ENCODE measurements around the gene NOB1.

DNA sequence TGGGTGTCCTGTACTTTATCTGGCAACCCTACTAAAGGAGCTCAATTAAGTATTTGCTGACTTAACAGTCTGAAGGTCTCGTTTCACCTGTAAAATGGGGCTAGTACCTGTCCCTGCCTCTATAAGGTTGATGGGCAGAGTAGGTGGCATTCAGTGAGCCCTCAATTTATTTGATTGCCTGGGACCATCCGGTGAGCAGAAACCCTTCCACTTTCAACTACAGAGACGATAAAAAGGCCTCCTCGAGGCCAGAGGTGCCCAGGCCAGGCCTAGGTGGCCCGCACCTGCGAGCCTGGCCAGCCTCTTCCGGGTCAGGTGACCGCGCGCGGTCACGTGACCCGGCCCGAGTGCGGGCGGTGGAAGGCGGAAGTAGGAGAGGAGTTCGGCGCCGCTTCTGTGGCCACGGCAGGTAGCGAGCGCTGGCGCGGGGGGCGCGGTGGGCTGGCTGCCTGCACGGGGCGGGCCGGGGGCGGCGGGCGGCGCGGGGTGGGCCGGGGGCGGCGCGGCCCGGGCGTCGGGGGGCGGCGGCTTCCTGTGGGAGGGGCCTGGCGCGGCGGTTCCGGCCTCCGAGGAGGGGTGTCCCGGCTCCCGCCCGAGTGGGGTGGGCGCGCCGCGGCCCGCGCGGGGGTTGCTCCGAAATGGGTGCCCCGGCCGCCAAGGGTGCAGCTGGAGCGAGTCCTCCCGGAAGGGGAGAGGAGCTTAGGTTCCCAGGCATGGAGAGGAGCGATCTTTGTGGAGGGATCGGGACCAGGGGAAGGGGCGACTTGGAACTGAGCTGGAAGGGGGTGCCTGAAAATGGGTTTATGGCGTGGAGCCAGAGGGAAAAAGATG is 7.5 kb upstream of the NOB1 start, which contains the start of gene WWP2:
- TF ChIP-seq, protein P1, sequence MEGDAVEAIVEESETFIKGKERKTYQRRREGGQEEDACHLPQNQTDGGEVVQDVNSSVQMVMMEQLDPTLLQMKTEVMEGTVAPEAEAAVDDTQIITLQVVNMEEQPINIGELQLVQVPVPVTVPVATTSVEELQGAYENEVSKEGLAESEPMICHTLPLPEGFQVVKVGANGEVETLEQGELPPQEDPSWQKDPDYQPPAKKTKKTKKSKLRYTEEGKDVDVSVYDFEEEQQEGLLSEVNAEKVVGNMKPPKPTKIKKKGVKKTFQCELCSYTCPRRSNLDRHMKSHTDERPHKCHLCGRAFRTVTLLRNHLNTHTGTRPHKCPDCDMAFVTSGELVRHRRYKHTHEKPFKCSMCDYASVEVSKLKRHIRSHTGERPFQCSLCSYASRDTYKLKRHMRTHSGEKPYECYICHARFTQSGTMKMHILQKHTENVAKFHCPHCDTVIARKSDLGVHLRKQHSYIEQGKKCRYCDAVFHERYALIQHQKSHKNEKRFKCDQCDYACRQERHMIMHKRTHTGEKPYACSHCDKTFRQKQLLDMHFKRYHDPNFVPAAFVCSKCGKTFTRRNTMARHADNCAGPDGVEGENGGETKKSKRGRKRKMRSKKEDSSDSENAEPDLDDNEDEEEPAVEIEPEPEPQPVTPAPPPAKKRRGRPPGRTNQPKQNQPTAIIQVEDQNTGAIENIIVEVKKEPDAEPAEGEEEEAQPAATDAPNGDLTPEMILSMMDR (conservative IDR thresholded peaks at IDR 0.05; ENCODE audit: low read length): no peak
- TF ChIP-seq EZH2phosphoT487 (IDR thresholded peaks at IDR 0.05; ENCODE audit: borderline replicate concordance): no peak
